Epithelial cell of proximal tubule (primary cell): Measurements from ENCODE around the gene NLGN1. TPM values are rescaled to one million over a fixed set of nuclear protein-coding genes. Genes with fewer than 3 reads are reported as not detected.

Experiments used
- DNase-seq: peaks from one replicate; pipeline ENCODE4 v3.0.0-alpha.2; 2011; ENCODE audit warnings: low read depth
- H3K4me3 ChIP-seq: 2 replicates; pipeline ENCODE4 v1.5.1; 2011; ENCODE audit warnings: low read depth, mild to moderate bottlenecking, low read length
- CTCF ChIP-seq: conservative IDR thresholded peaks from 2 replicates; pipeline ENCODE4 v1.5.1; 2012; ENCODE audit warnings: low read depth, mild to moderate bottlenecking, low read length
- total RNA-seq: library from RNA; depleted of rRNA; stranded (reverse); fragments of >200 nt; gene quantifications from 2 replicates; pipeline ENCODE4 v1.2.3, GENCODE V29; 2015

The NLGN1 gene
- total RNA-seq, 1 donor from 2014 or later = 1.9 TPM

- no peak overlapping the region for H3K4me3 ChIP-seq
- TF ChIP-seq CTCF = no peak
- no peak for DNase-seq
Observed at GRCh38 chr3:174058804-174059203, 661.3 kb downstream of the NLGN1 start.

DNA sequence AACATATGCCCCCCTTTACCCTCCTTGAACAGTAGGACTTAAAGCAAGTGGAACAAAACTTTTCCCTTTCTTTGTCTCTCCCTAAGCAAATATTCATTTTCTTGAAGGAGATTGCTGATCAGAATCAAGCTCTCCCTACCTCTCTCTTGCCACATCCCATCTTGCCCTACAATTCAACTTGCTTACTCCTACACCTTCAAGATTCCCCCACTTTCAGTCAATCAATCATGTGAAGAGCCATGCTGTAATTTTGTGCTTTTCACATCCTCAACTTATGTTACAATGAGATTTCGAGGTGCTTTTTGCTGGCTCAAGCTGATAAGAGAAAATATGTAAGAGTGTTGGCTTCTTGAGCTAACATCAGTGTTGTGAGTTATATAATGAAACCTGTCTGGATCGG, 662.9 kb downstream of the NLGN1 start:
- DNase-seq = no peak
- no peak for TF ChIP-seq CTCF
- no peak overlapping the region for H3K4me3 ChIP-seq

- no peak overlapping the region for H3K4me3 ChIP-seq
- TF ChIP-seq CTCF = no peak
Observed at GRCh38 chr3:174061162-174061561, 663.6 kb downstream of the NLGN1 start.

DNA sequence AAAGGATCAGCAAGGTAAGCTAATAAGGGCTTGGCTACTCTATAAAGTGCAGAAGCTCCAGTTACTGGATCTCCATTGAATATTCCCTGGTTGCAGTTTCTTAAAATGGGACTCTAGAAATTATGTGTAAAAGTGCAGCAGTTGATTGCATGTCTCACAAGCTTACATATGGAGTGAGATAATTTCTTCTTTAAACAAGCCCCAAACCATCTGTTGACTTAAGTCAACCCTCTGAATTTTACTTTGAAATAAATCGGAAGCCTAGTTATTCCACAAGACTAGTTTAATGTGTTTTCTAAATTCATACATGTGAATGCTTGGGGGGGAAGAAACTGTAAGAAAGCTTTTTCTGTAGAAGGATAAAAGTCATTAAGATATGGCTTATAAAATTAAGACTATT, 664.2 kb downstream of the NLGN1 start:
- DNase-seq = no peak
- TF ChIP-seq CTCF = no peak
- H3K4me3 ChIP-seq = no peak overlapping the region

More at GRCh38 chr3:174061162-174061561, 663.6 kb downstream of the NLGN1 start:
- DNase-seq = no peak

DNA sequence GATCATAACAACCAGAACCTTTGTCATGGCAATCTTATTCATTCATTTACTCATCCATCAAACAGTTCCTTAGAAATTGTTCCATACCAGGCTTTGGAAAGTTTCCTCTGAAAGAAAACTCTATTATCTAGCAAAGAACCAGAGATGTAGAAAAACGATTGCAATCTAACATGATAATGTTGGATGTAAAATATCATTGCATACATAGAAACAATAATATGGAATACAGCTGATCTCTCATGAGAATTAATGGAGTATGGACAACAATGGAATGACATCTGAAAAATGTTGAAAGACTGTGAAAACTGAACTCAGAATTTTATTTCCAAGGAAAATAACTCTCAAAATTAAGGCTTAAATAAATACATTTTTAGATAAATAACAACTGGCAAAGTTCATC, 665.4 kb downstream of the NLGN1 start:
- H3K4me3 ChIP-seq = no peak overlapping the region
- no peak for DNase-seq
- no peak for TF ChIP-seq CTCF

DNA sequence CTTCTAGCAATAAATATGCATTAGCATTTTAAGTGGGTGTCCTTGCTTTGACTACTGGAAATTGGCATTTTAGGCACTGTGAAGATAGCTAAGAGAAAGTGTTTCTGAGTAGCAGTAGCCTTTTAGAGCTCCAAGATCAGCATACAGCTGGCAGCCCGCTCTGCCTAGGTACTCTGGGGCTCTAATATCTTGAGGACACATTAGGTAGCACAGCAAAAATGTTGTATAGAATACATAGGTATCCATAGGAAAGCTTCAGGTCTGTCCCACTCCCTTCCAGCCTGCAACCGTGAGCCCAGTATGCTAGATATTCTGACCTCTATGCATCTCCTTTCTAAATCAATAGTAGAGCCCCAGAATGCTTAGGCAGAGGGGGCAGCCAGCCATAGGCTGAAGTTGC, 670.5 kb downstream of the NLGN1 start:
- H3K4me3 ChIP-seq = no peak overlapping the region
- TF ChIP-seq CTCF = no peak
- no peak for DNase-seq

DNA sequence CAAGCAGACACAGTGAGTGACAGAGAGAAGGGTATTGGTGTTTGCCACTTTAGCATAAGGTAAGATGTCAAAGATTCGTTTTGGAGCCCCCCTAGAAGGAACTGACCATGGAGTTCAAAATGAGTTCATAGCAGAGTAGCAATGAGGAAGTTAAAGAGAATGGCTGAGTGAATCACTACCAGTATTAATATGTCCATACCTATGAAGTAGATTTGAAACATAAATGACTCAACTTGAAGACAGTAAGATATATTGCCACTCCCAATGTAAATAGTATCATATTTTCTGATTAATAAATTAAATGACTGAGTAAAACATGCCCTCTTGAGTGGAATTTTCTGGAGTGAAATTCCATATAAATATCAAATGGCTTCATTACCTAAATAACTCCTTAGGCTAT, 675.1 kb downstream of the NLGN1 start:
- no peak overlapping the region for H3K4me3 ChIP-seq
- TF ChIP-seq CTCF = no peak
- no peak for DNase-seq
